GM12878 (cell line): ENCODE measurements around the gene TGFB2. TPM values are rescaled to one million over a fixed set of nuclear protein-coding genes. Genes with fewer than 3 reads are reported as not detected.

Experiments
- ATAC-seq: fragments of 200-7000 bp; cut with Tn5 transposase; 3 replicates; pipeline ENCODE4 v1.9.1; 2020; ENCODE audit warnings: mild to moderate bottlenecking, moderate library complexity
- BruUV-seq: library from RNA; stranded (reverse); fragments of 400-500 nt; replicated peaks from 2 replicates; lab custom pipeline; 2021; lab: Mats Ljungman, UMichigan
- CTCF ChIA-PET: fragments of 300-600 bp; sonication (Branson Sonifier 250); formaldehyde crosslinking; extraction: SDS; loops from one replicate; lab custom pipeline; 2021; ENCODE audit warnings: inconsistent platforms; lab: Yijun Ruan, JAX
- POLR2A ChIA-PET: fragments of 350-600 bp; formaldehyde crosslinking; extraction: SDS; loops from one replicate; lab custom pipeline; 2021; ENCODE audit warnings: inconsistent platforms; lab: Charles Lee
- RAD21 ChIA-PET: fragments of 300-600 bp; sonication (Branson Sonifier 250); formaldehyde crosslinking; loops from one replicate; lab custom pipeline; 2023; ENCODE audit warnings: antibody characterized with exemption; ENCODE audit not compliant: unreplicated experiment; lab: Charles Lee
- SMC1A ChIA-PET: fragments of 300-600 bp; sonication (Branson Sonifier 250); formaldehyde crosslinking; loops from one replicate; lab custom pipeline; 2023; ENCODE audit not compliant: unreplicated experiment, uncharacterized antibody; lab: Charles Lee
- DNase-seq: peaks from one replicate; pipeline ENCODE4 v3.0.0-alpha.2; 2011; ENCODE audit warnings: low read depth, low spot score
- FAIRE-seq: peaks from 3 replicates; lab custom pipeline; 2011; peaks lifted over from hg19 to GRCh38; lab: Jason Lieb, UNC
- H2AFZ ChIP-seq: 2 replicates; pipeline ENCODE4 v1.6.0; 2011; ENCODE audit warnings: low read depth, low read length, control low read depth; ENCODE audit not compliant: control insufficient read depth
- H3K27ac ChIP-seq: 2 replicates; pipeline ENCODE4 v1.5.1; 2011; ENCODE audit warnings: control low read depth; ENCODE audit not compliant: control insufficient read depth, insufficient read depth
- H3K27me3 ChIP-seq, 2 experiments: replicated peaks in 1 of 2; 2 replicates each; pipeline versions ENCODE4 v1.6.0 to v1.6.1; 2011; ENCODE audit warnings: low read length in 1 of 2; ENCODE audit not compliant: control insufficient read depth in 2 of 2, insufficient read depth in 2 of 2
- H3K36me3 ChIP-seq, 2 experiments: 2 replicates each; pipeline ENCODE4 v1.5.1; 2011; ENCODE audit warnings: low read length in 1 of 2; ENCODE audit not compliant: control insufficient read depth in 2 of 2, insufficient read depth in 2 of 2
- H3K4me1 ChIP-seq: 2 replicates; pipeline ENCODE4 v1.6.1; 2011; ENCODE audit warnings: mild to moderate bottlenecking, low read length, moderate library complexity, mixed read lengths; ENCODE audit not compliant: control insufficient read depth, insufficient read depth
- H3K4me2 ChIP-seq: 2 replicates; pipeline ENCODE4 v1.6.0; 2011; ENCODE audit warnings: control low read depth; ENCODE audit not compliant: control insufficient read depth, insufficient read depth
- H3K4me3 ChIP-seq: fragments of 200-600 bp; sonication (generic); 2 replicates; pipeline ENCODE4 v1.5.1; 2016
- H3K79me2 ChIP-seq: 2 replicates; pipeline ENCODE4 v1.6.0; 2011; ENCODE audit warnings: low read length; ENCODE audit not compliant: control insufficient read depth, insufficient read depth
- H3K9ac ChIP-seq: 2 replicates; pipeline ENCODE4 v1.8.0; 2011; ENCODE audit warnings: low read length, control low read depth, mixed read lengths; ENCODE audit not compliant: control insufficient read depth, insufficient read depth
- H3K9me3 ChIP-seq: replicated peaks from 3 replicates; pipeline ENCODE4 v1.5.1; 2011; ENCODE audit warnings: mild to moderate bottlenecking, low read length; ENCODE audit not compliant: control insufficient read depth, insufficient read depth
- H4K20me1 ChIP-seq: 2 replicates; pipeline ENCODE4 v1.6.0; 2011; ENCODE audit not compliant: control insufficient read depth, insufficient read depth
- ASH2L ChIP-seq: fragments of 300-600, 200-600 bp; sonication (generic); IDR thresholded peaks from 2 replicates; pipeline ENCODE4 v1.6.1; 2017; ENCODE audit warnings: low read depth, mild to moderate bottlenecking, borderline replicate concordance
- BCL3 ChIP-seq: IDR thresholded peaks from 2 replicates; pipeline ENCODE4 v1.6.1; 2011; ENCODE audit warnings: borderline replicate concordance, low read depth, mild to moderate bottlenecking, moderate library complexity, low read length; ENCODE audit not compliant: insufficient read depth, poor library complexity, severe bottlenecking
- BCLAF1 ChIP-seq: fragments of 450-650 bp; IDR thresholded peaks from 2 replicates; pipeline ENCODE4 v1.6.1; 2017; ENCODE audit warnings: antibody characterized with exemption, mild to moderate bottlenecking, moderate library complexity
- EP300 ChIP-seq, 2 experiments: fragments of 150-350 bp in 1 of 2; IDR thresholded peaks; 2 replicates each; pipeline ENCODE4 v1.6.1; 2011 to 2012; ENCODE audit warnings: low read depth in 2 of 2, low read length in 2 of 2, borderline replicate concordance in 1 of 2, improper control_type of control experiment in 1 of 2, inconsistent platforms in 1 of 2; ENCODE audit not compliant: control insufficient read depth in 1 of 2
- ETV6 ChIP-seq, 2 experiments: fragments of 450-650 bp in 1 of 2; IDR thresholded peaks in 1 of 2; conservative IDR thresholded peaks in 1 of 2; 2 replicates each; pipeline ENCODE4 v1.6.1; 2014; ENCODE audit warnings: antibody characterized with exemption in 1 of 2, borderline replicate concordance in 1 of 2, low read depth in 1 of 2, mild to moderate bottlenecking in 1 of 2, moderate library complexity in 1 of 2
- GATAD2B ChIP-seq: fragments of 450-650 bp; conservative IDR thresholded peaks from 2 replicates; pipeline ENCODE4 v1.6.1; 2017; ENCODE audit warnings: low read depth, mild to moderate bottlenecking, moderate library complexity
- MEF2B ChIP-seq: fragments of 450-650 bp; IDR thresholded peaks from 2 replicates; pipeline ENCODE4 v1.6.1; 2018; ENCODE audit warnings: mild to moderate bottlenecking, moderate library complexity; ENCODE audit not compliant: partially characterized antibody, poor library complexity, severe bottlenecking
- MTA2 ChIP-seq: fragments of 450-650 bp; IDR thresholded peaks from 2 replicates; pipeline ENCODE4 v1.6.1; 2016; ENCODE audit warnings: low read depth, mild to moderate bottlenecking, moderate library complexity
- MXI1 ChIP-seq: fragments of 150-350 bp; IDR thresholded peaks from 2 replicates; pipeline ENCODE4 v1.6.1; 2011; ENCODE audit warnings: low read depth, mild to moderate bottlenecking, inconsistent platforms, low read length, improper control_type of control experiment
- SMC3 ChIP-seq: IDR thresholded peaks from 2 replicates; pipeline ENCODE4 v1.6.1; 2011; ENCODE audit warnings: low read length, improper control_type of control experiment, borderline replicate concordance
- SUPT20H ChIP-seq: IDR thresholded peaks from 2 replicates; pipeline ENCODE4 v1.6.1; 2011; ENCODE audit warnings: low read depth, mild to moderate bottlenecking, low read length, moderate library complexity, borderline replicate concordance; ENCODE audit not compliant: control insufficient read depth
- ZNF24 ChIP-seq: fragments of 450-650 bp; IDR thresholded peaks from 2 replicates; pipeline ENCODE4 v1.6.1; 2017; ENCODE audit warnings: antibody characterized with exemption, mild to moderate bottlenecking
- WGBS: methylation state at CpG from one replicate; pipeline ENCODE4 v1.1.6; 2016; ENCODE audit warnings: low lambda C conversion rate; ENCODE audit not compliant: insufficient replicate concordance, insufficient coverage; ENCODE audit errors: missing lambda C conversion rate; 5-methylcytosine and 5-hydroxymethylcytosine counted together
- in situ Hi-C: fragments of 300-500 bp; cut with MboI; formaldehyde crosslinking; loops from 9 replicates; pipeline ENCODE4 v1.14.3; 2018; ENCODE audit warnings: mixed read lengths
- intact Hi-C: fragments of 100-400 bp; cut with micrococcal nuclease; formaldehyde crosslinking; loops from one replicate; pipeline ENCODE4 v1.14.2; 2022; ENCODE audit not compliant: unreplicated experiment
- polyA plus RNA-seq, 11 experiments: library from polyadenylated mRNA; depleted of rRNA in 4 of 11; unstranded in 6 of 11; stranded (reverse) in 5 of 11; fragments of >200 nt; fragmentation: Nextera tagmentation in 4 of 11; fragmentation: Illumina TruSeq in 1 of 11; extraction: Ambion mirVana in 4 of 11; extraction: Trizol in 1 of 11; gene quantifications; 1 replicate in 1 of 11; 2 replicates in 10 of 11; pipeline versions ENCODE4 v1.2.1 to v1.2.3, GENCODE V29; 2011 to 2016; ENCODE audit warnings: inconsistent platforms in 2 of 11, missing spikeins in 2 of 11, low read depth in 1 of 11
- total RNA-seq, 4 experiments: library from RNA; depleted of rRNA in 3 of 4; stranded (reverse); fragments of >200 nt in 3 of 4; fragmentation: Illumina TruSeq in 1 of 4; extraction: Trizol in 1 of 4; gene quantifications; 2 replicates each; pipeline versions ENCODE4 v1.2.1 to v1.2.3, GENCODE V29; 2013 to 2021
- TF ChIP-seq, protein P1 (sequence below), 3 experiments: IDR thresholded peaks in 2 of 3; conservative IDR thresholded peaks in 1 of 3; 2 replicates each; pipeline ENCODE4 v1.5.1; 2011; ENCODE audit warnings: low read depth in 3 of 3, low read length in 3 of 3, mild to moderate bottlenecking in 3 of 3, control low read depth in 2 of 3, moderate library complexity in 2 of 3, inconsistent platforms in 1 of 3, mixed read lengths in 1 of 3; ENCODE audit not compliant: control insufficient read depth in 2 of 3, insufficient read depth in 1 of 3; ENCODE audit errors: extremely low read depth in 1 of 3

The TGFB2 gene
- total and polyA plus RNA-seq, 10 of the 15 experiments (the other 5 are each of a cell fraction or from before 2014, with no cell fraction given) = 0.03 to 0.11 (median 0.04) TPM; not detected in 6

DNA sequence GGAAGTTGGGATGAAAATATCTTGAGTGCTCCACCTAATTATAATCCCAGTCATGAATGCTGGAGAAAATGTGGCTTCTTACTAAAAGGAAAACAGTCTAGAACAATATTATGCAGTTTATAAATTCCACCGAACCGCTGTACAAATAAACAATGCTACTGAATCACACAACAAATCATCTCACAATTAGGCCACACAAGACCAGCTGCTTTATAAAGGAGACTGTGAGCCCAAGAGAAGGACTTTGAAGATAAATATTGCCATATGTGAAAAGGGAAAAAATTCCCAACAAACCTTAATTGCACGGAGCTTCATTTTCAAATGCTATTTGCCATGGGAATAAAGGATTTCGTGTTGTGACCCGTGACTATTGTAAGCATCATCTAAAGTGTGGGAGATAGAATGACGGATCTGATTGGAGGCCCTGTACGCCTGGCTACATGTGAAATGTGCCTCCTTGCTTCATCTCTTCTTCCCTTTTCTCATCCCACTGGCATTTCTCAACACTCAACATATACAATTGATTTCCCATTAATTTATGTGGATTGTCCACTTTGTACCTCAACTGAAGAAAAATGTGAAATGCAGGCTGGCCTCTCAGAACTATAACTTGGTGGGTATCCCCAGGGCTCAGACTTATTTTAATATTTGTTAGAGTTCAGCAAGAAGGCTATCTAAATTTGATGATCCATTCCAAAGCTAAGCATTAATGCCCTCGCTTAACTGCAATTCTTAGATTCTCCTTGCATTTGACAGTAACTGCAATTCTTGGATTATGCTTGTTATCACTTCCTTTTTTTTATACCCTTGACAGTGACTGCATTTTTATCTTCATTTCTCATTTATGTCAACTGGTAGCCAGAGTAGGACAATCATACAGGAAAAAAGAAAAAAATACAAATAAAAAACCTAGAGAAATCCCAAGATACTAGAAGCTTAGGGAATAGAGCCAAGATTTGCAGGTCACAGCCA lies 122.3 kb downstream of the TGFB2 start (continued):
- TF ChIP-seq, protein P1, sequence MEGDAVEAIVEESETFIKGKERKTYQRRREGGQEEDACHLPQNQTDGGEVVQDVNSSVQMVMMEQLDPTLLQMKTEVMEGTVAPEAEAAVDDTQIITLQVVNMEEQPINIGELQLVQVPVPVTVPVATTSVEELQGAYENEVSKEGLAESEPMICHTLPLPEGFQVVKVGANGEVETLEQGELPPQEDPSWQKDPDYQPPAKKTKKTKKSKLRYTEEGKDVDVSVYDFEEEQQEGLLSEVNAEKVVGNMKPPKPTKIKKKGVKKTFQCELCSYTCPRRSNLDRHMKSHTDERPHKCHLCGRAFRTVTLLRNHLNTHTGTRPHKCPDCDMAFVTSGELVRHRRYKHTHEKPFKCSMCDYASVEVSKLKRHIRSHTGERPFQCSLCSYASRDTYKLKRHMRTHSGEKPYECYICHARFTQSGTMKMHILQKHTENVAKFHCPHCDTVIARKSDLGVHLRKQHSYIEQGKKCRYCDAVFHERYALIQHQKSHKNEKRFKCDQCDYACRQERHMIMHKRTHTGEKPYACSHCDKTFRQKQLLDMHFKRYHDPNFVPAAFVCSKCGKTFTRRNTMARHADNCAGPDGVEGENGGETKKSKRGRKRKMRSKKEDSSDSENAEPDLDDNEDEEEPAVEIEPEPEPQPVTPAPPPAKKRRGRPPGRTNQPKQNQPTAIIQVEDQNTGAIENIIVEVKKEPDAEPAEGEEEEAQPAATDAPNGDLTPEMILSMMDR (IDR thresholded peaks at IDR 0.05 in 2 of 3, conservative IDR thresholded peaks at IDR 0.05 in 1 of 3; ENCODE audit: control insufficient read depth in 2 of 3, extremely low read depth in 1 of 3, insufficient read depth in 1 of 3, low read depth in 3 of 3, low read length in 3 of 3) = no peak
- TF ChIP-seq, all 136 proteins: peak for 0

GRCh38 chr1:218468711-218469110 lies 123.6 kb downstream of the TGFB2 start:
- Histone ChIP-seq H3K4me3 (no peak overlapping the region), H3K79me2 (no peaks in the 10 kb centered on the region), H3K36me3 (no peaks in the 10 kb centered on the region), H3K4me1 (no peaks in the 10 kb centered on the region), H3K9ac (no peak overlapping the region), H3K27ac (no peak overlapping the region), H3K27me3 (no peaks in the 10 kb centered on the region), H2AFZ (no peak overlapping the region), H3K4me2 (no peak overlapping the region), H4K20me1 (no peaks in the 10 kb centered on the region), H3K9me3 (no peaks in the 10 kb centered on the region)
- in situ Hi-C loops (no loop called here), intact Hi-C loops (no loop called here)
- FAIRE-seq (no peak), ATAC-seq (no peak), DNase-seq (no peak)
- 63% methylated on average over 4 of the region's 4 CpGs for WGBS
- BruUV-seq = no TSS peak
- ChIA-PET POLR2A (no interaction called here), CTCF (no interaction called here), SMC1A (interaction anchor here (1.1 kb wide), 1 partner anchor 20 kb away, joined by 3 read pairs; no protein-coding TSS in a partner anchor), RAD21 (no interaction called here)
- TF ChIP-seq EP300 (IDR thresholded peaks at IDR 0.05; ENCODE audit: borderline replicate concordance in 1 of 2, control insufficient read depth in 1 of 2, low read depth in 2 of 2, low read length in 2 of 2) = no peak
- no peak for TF ChIP-seq GATAD2B
- TF ChIP-seq BCLAF1 = no peak
- no peak for TF ChIP-seq ASH2L
- no peak for TF ChIP-seq MXI1
- no peak for TF ChIP-seq SUPT20H
- TF ChIP-seq MEF2B = no peak
- no peak for TF ChIP-seq ZNF24
- TF ChIP-seq MTA2 = no peak
- TF ChIP-seq SMC3 = no peak
- no peak for TF ChIP-seq ETV6 (conservative IDR thresholded peaks at IDR 0.05 in 1 of 2, IDR thresholded peaks at IDR 0.05 in 1 of 2; ENCODE audit: borderline replicate concordance in 1 of 2, low read depth in 1 of 2)
- TF ChIP-seq BCL3 = no peak
